Measurements from ENCODE around the gene KMT5B. TPM values are rescaled to one million over a fixed set of nuclear protein-coding genes. Genes with fewer than 3 reads are reported as not detected.
"Not testable (repeated sequence)": the region's sequence is repeated elsewhere in the genome, so short reads cannot be mapped to it uniquely, and the experiment has no call there.

Gene KMT5B
- total RNA-seq, 2 experiments from 2014 or later: 18.7 to 21.9 TPM

DNA sequence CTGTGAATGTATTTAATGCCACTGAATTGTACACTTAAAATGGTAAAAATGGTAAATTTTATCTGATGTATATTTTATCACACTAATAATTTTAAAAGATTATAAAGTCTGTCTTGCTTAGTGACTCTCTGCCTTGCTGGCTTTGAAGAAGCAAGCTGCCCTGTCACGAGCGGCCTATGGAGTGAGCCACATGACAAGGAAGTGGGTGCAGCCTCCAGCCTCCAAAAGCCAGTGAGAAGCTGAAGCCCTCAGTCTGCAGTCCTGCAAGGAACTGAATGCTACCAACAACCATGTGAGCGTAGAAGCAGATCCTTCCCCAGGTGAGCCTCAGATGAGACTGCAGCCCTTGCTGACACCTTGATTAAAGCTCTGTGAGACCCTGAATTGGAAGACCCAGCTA, 38.7 kb upstream of the KMT5B start:
- CTCF ChIA-PET: interaction anchor here (0.7 to 3.9 kb wide), 4 partner anchors 9 to 77 kb away, joined by 3 to 27 read pairs (median 3); no protein-coding TSS in a partner anchor
- POLR2A ChIA-PET: no interaction called here
- H3K4me1 Mint-ChIP-seq (ENCODE audit: low read depth): peaks cover 4% of the 10 kb centered on the region
- H3K9me3 Mint-ChIP-seq (ENCODE audit: insufficient read depth): peaks cover 7% of the 10 kb centered on the region
- H3K27me3 Mint-ChIP-seq (ENCODE audit: low read depth): peaks cover 4% of the 10 kb centered on the region
- DNase-seq (no peak), ATAC-seq (no peak)
- H3K36me3 Mint-ChIP-seq (ENCODE audit: low read depth): no peaks in the 10 kb centered on the region
- no peak overlapping the region for H3K4me3 Mint-ChIP-seq
- no peak overlapping the region for H3K27ac Mint-ChIP-seq

DNA sequence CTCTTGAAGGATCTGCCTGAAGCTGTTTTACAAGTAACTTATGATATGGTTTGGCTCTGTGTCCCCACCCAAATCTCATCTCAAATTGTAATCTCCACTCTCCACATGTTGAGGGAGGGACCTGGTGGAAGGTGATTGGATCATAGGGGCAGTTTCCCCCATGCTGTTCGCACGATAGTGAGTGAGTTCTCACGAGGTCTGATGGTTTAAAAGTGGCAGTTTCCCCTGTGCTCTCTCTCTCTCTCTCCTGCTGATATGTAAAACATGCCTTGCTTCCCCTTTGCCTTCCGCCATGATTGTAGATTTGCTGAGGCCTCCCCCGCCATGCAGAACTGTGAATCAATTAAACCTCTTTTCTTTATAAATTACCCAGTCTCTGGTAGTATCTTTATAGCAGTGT, 31.8 kb upstream of the KMT5B start:
- CTCF ChIA-PET: interaction anchor here (0.7 kb wide), 1 partner anchor 52 kb away, joined by 3 read pairs; no protein-coding TSS in a partner anchor

DNA sequence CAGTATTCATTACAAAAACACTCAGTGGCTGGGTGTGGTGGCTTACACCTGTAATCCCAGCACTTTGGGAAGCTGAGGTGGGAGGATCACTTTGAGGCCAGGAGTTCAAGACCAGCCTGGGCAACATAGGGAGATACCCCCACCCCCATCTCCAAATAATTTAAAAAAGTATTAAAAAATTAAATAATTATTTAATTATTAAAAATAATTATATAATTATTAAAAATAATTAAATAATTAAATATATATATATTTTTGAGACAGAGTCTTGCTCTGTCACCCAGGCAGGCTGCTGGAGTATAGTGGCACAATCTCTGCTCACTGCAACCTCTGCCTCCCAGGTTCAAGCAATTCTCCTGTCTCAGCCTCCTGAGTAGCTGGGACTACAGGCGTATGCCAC, 30.8 kb upstream of the KMT5B start:
- ATAC-seq; H3K9me3 Mint-ChIP-seq (ENCODE audit: insufficient read depth); H3K4me1 Mint-ChIP-seq (ENCODE audit: low read depth); CTCF ChIA-PET; DNase-seq; H3K27me3 Mint-ChIP-seq (ENCODE audit: low read depth); H3K36me3 Mint-ChIP-seq (ENCODE audit: low read depth); H3K4me3 Mint-ChIP-seq; H3K27ac Mint-ChIP-seq; POLR2A ChIA-PET: not testable (repeated sequence)

More for the DNA sequence above, 31.8 kb upstream of the KMT5B start:
- H3K4me3 Mint-ChIP-seq; ATAC-seq; H3K27ac Mint-ChIP-seq; H3K4me1 Mint-ChIP-seq (ENCODE audit: low read depth); DNase-seq; H3K36me3 Mint-ChIP-seq (ENCODE audit: low read depth); H3K27me3 Mint-ChIP-seq (ENCODE audit: low read depth); H3K9me3 Mint-ChIP-seq (ENCODE audit: insufficient read depth): not testable (repeated sequence)
- POLR2A ChIA-PET: interaction anchor here (0.6 kb wide), 1 partner anchor 35 kb away, joined by 3 read pairs; no protein-coding TSS in a partner anchor

DNA sequence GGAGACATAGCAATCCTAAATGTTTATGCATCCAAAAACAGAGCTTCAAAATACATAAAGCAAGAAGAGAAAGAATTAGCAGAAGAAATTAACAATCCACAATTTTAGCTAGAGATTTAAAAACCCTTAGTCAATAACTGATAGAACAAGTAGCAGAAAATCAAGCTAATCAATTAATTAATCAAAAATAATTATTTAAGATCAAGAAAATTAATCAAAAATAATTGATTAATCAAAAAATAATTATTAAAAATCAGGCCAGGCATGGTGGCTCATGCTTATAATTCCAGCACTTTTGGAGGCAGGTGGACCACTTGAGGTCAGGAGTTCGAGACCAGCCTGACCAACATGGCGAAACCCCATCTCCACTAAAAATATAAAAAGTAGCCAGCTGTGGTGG, 29.5 kb upstream of the KMT5B start:
- Mint-ChIP-seq H3K4me3 (no peak overlapping the region), H3K27ac (no peak overlapping the region), H3K36me3 (ENCODE audit: low read depth) (no peaks in the 10 kb centered on the region), H3K9me3 (ENCODE audit: insufficient read depth) (no peaks in the 10 kb centered on the region), H3K27me3 (ENCODE audit: low read depth) (peaks cover 2% of the 10 kb centered on the region), H3K4me1 (ENCODE audit: low read depth) (no peaks in the 10 kb centered on the region)
- ATAC-seq (no peak), DNase-seq (no peak)
- ChIA-PET CTCF (interaction anchor here (0.7 kb wide), 1 partner anchor 9 kb away, joined by 3 read pairs; no protein-coding TSS in a partner anchor), POLR2A (no interaction called here)

DNA sequence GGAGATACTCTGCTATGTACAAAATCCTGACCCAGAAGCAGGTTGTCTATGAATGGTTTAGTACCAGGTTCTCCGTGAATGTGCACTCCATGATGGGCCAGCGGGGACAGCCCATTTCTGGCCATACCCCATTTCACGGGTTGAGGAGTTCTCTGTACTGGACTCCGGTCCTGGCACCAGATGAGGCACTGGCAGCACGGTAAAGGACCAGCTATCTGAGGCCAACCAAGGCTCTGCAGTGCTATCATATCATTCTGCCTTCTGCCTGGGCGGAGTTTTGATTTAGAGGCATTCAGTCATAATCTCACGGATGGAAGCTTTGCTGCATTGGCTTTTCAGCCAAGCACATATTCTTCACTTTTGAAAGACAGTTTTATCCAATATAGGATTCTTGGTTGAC, 18.5 kb upstream of the KMT5B start:
- Mint-ChIP-seq H3K36me3 (ENCODE audit: low read depth) (peaks cover 10% of the 10 kb centered on the region), H3K4me3 (no peak overlapping the region), H3K27ac (no peak overlapping the region), H3K27me3 (ENCODE audit: low read depth) (peaks cover 10% of the 10 kb centered on the region), H3K4me1 (ENCODE audit: low read depth) (no peaks in the 10 kb centered on the region), H3K9me3 (ENCODE audit: insufficient read depth) (peaks cover 9% of the 10 kb centered on the region)
- no peak for ATAC-seq
- ChIA-PET POLR2A (interaction anchor here (0.6 kb wide), 1 partner anchor 10 kb away, joined by 4 read pairs; no protein-coding TSS in a partner anchor), CTCF (no interaction called here)
- no peak for DNase-seq

DNA sequence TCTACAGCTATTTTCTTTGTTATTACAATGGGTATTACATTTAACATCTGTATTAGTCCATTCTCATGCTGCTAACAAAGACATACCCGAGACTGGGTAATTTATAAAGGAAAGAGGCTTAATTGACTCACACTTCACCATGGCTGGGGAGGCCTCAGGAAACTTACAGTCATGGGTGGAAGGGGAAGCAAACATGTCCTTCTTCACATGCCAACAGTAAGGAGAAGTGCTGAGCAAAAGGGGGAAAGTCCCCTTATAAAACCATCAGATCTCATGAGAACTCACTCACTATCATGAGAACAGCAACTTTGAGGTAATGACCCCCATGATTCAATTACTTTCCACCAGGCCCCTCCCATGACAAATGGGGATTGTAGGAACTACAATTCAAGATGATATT, 16.5 kb upstream of the KMT5B start:
- peaks cover 5% of the 10 kb centered on the region for H3K27me3 Mint-ChIP-seq (ENCODE audit: low read depth)
- H3K27ac Mint-ChIP-seq: no peak overlapping the region
- ATAC-seq: no peak
- H3K36me3 Mint-ChIP-seq (ENCODE audit: low read depth): peaks cover 10% of the 10 kb centered on the region
- ChIA-PET CTCF (no interaction called here), POLR2A (no interaction called here)
- no peaks in the 10 kb centered on the region for H3K4me1 Mint-ChIP-seq (ENCODE audit: low read depth)
- H3K9me3 Mint-ChIP-seq (ENCODE audit: insufficient read depth): peaks cover 9% of the 10 kb centered on the region
- no peak for DNase-seq
- no peak overlapping the region for H3K4me3 Mint-ChIP-seq

DNA sequence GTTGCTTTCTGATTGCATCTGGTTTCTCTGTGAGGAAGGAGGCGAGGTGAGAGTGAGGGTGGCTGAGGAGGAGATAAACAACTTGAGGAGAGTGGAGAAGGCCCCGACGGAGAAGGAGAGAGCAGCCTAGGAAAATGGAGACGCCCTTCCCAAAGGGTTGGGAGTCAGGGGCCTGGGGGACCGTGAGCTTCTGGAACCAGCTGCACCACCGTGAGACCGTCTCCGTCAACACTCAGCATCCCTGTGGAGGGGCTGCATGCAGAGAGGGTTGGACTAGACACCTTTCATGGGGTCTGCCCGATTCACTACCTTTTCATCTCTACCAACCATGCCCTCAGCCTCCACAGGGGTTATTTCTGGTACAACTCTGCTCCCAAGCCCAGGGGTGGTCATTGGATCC, 13.3 kb upstream of the KMT5B start:
- Mint-ChIP-seq H3K9me3 (ENCODE audit: insufficient read depth) (peaks cover 9% of the 10 kb centered on the region), H3K36me3 (ENCODE audit: low read depth) (peaks cover 6% of the 10 kb centered on the region), H3K27me3 (ENCODE audit: low read depth) (no peaks in the 10 kb centered on the region), H3K4me1 (ENCODE audit: low read depth) (peaks cover 4% of the 10 kb centered on the region), H3K27ac (no peak overlapping the region), H3K4me3 (no peak overlapping the region)
- ChIA-PET POLR2A (no interaction called here), CTCF (interaction anchor here (0.9 kb wide), 1 partner anchor 30 kb away, joined by 3 read pairs; no protein-coding TSS in a partner anchor)
- ATAC-seq (no peak), DNase-seq (no peak)

DNA sequence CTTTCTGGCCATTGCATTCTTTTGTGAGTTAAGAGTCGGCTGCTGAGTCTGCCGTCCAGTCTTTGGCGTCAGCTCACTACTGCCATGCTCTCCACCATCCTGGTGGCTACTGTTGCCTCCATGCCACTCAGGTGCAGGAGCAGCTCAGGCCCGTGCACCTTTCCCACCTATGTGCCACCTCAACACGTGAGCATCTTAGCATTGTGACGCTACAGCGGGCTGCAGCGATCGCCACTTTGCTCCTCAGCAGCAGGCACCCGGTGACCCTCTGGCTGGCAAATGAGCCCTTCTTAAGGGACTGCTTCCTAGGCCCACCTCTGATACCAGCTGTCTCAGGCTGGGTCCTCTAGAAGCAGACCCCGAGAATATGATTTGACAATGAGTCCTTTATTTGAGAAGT, 11.5 kb upstream of the KMT5B start:
- Mint-ChIP-seq H3K27me3 (ENCODE audit: low read depth) (peaks cover 3% of the 10 kb centered on the region), H3K27ac (no peak overlapping the region), H3K36me3 (ENCODE audit: low read depth) (peaks cover 6% of the 10 kb centered on the region), H3K4me1 (ENCODE audit: low read depth) (peaks cover 4% of the 10 kb centered on the region), H3K4me3 (no peak overlapping the region), H3K9me3 (ENCODE audit: insufficient read depth) (peaks cover 9% of the 10 kb centered on the region)
- ATAC-seq (no peak), DNase-seq (no peak)
- POLR2A ChIA-PET: no interaction called here
- CTCF ChIA-PET: no interaction called here

DNA sequence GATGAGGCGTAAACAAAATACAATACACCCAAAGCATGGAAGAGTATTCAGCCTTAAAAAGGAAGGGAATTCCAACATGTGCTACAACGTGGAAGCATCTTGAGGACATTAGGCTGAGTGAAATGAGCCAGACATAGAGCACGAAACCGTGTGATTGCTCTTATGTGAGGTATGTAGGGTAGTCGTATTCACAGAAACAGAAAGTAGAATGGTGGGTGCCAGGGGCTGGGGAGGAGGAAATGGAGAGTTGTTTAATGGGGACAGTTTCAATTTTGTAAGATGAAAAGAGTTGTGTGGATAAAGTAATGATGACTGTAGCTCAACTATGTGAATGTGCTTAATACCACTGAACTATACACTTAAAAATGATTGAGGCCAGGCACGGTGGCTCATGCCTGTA, 10.2 kb upstream of the KMT5B start:
- Mint-ChIP-seq H3K27me3 (ENCODE audit: low read depth) (peaks cover 4% of the 10 kb centered on the region), H3K9me3 (ENCODE audit: insufficient read depth) (no peaks in the 10 kb centered on the region), H3K27ac (no peak overlapping the region), H3K4me1 (ENCODE audit: low read depth) (peaks cover 4% of the 10 kb centered on the region), H3K36me3 (ENCODE audit: low read depth) (no peaks in the 10 kb centered on the region), H3K4me3 (no peak overlapping the region)
- DNase-seq (no peak), ATAC-seq (no peak)
- ChIA-PET CTCF (no interaction called here), POLR2A (no interaction called here)

DNA sequence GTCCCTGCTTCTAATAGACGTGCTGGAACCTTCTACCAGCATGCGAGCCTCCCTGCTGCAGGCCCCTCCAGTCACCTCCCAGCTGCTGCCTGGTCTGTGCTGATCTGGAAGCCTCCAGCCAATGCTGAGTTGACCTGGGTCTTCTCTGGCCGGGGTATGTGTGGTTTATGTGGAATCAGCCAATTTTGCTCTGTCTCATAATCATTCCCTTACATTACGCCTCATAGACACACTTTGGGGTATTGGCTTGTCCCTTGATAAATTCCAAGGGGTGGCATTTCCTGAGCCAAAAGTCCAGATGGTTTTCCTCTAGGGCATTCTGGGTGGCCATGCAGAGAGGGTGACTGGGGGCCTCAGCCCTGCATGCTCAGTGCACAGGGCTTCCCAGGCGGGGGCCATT, 8.3 kb upstream of the KMT5B start:
- H3K4me1 Mint-ChIP-seq (ENCODE audit: low read depth): peaks cover 4% of the 10 kb centered on the region
- peaks cover 10% of the 10 kb centered on the region for H3K27me3 Mint-ChIP-seq (ENCODE audit: low read depth)
- no peak overlapping the region for H3K4me3 Mint-ChIP-seq
- POLR2A ChIA-PET: interaction anchor here (0.5 kb wide), 1 partner anchor 10 kb away, joined by 4 read pairs; no protein-coding TSS in a partner anchor
- CTCF ChIA-PET: interaction anchor here (3.6 kb wide), 1 partner anchor 12 kb away, joined by 12 read pairs; no protein-coding TSS in a partner anchor
- ATAC-seq: no peak
- no peaks in the 10 kb centered on the region for H3K9me3 Mint-ChIP-seq (ENCODE audit: insufficient read depth)
- H3K27ac Mint-ChIP-seq: no peak overlapping the region
- no peaks in the 10 kb centered on the region for H3K36me3 Mint-ChIP-seq (ENCODE audit: low read depth)
- DNase-seq: no peak

DNA sequence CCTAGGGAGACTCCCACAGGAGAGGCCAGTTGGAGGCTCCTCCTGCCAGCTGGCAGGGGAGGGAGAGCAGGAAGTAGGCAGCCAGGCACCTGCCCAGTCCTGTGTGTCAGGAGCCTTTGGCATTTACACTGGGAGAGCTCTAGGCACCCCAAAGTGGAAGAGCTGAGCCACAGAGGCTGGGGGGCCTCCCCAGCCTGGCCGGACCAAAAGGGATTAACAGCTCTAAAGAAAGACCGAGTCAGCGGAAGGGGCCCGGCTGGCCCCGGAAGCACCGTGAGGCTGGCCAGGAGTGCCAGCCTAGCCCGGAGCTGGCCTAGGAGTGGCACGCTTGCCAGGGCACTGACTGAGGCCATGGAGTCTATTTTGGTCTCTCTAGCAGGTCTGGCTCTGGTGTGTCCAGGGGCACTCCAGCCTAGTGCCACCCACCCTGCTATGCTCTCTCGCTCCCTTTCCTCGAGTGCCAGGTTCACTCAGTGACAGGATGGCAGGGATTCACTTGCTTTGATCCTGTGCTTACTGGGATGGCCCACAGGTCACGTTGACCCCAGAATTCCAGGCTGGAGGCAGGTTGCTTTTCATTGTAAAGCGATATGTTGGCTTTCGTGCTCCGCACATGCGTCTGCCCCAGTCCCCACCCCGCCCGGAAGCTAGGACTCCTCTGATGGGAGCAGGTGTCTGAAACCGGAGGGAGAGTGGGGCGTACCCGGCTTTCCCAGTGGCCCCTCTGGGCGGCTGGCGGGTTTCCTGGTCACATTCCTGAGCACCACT, 3.3 kb upstream of the KMT5B start:
- H3K4me3 Mint-ChIP-seq: no peak overlapping the region
- no peaks in the 10 kb centered on the region for H3K9me3 Mint-ChIP-seq (ENCODE audit: insufficient read depth)
- no peak for DNase-seq
- CTCF ChIA-PET: interaction anchor here (1.3 kb wide), 1 partner anchor 260 kb away, joined by 4 read pairs; no protein-coding TSS in a partner anchor
- H3K27ac Mint-ChIP-seq: no peak overlapping the region
- peaks cover 21% of the 10 kb centered on the region for H3K4me1 Mint-ChIP-seq (ENCODE audit: low read depth)
- POLR2A ChIA-PET: no interaction called here
- H3K36me3 Mint-ChIP-seq (ENCODE audit: low read depth): peaks cover 4% of the 10 kb centered on the region
- no peak for ATAC-seq
- H3K27me3 Mint-ChIP-seq (ENCODE audit: low read depth): peaks cover 27% of the 10 kb centered on the region

DNA sequence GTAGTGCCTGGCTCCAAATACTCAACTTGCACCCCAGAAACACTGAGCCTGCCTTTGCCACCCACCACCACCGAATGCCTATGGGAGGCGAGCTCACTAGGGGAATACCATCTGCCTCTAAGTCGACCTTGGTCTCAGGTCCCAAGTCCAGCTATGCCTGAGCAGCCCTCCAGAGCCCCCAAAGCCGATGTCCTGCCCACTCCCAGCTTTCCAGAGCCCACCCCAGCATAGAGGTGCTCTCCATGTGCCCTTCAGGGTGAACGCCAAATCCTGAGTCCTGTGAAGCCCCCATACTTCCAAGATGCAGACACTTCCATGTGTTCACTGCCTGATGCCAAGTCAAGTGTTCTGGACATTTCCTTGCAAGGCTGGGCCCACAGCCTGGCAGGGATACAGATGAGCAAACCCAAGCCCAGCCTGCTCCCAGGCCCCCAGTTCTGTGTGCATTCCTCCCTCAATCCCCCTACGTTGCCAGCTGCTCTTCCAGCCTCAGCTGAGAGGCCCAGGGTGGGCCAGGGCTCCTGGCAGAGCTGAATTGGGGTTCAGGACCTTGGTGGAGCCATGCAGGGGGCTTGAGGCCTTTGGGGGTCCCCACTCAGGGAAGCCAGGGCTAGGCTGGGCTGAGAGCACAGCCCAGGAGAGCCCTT, 2.6 kb upstream of the KMT5B start:
- H3K9me3 Mint-ChIP-seq (ENCODE audit: insufficient read depth): no peaks in the 10 kb centered on the region
- H3K4me1 Mint-ChIP-seq (ENCODE audit: low read depth): peaks cover 26% of the 10 kb centered on the region
- H3K27me3 Mint-ChIP-seq (ENCODE audit: low read depth): peaks cover 27% of the 10 kb centered on the region
- peaks cover 4% of the 10 kb centered on the region for H3K36me3 Mint-ChIP-seq (ENCODE audit: low read depth)
- ATAC-seq (no peak), DNase-seq (no peak)
- peak overlapping the region; percentile 60 for H3K4me3 Mint-ChIP-seq
- CTCF ChIA-PET: interaction anchor here (1.3 kb wide), 1 partner anchor 260 kb away, joined by 4 read pairs; no protein-coding TSS in a partner anchor
- POLR2A ChIA-PET: no interaction called here
- H3K27ac Mint-ChIP-seq: no peak overlapping the region
